Ovary (tissue), 3 donors: ENCODE measurements around the gene TRIOBP.

ENCODE experiments used
- EP300 ChIP-seq: sonication (generic); formaldehyde crosslinking; IDR thresholded peaks from one replicate; pipeline ENCODE4 v1.6.1; 2017; ENCODE audit warnings: antibody characterized with exemption
- POLR2A ChIP-seq: fragments of 450-650 bp; IDR thresholded peaks from one replicate; pipeline ENCODE4 v1.6.1; 2017; ENCODE audit warnings: antibody characterized with exemption, mild to moderate bottlenecking, moderate library complexity
- TF ChIP-seq, protein P1 (sequence below), 3 donors: fragments of 450-650 bp in 2 of 3; fragments of 200-600 bp in 1 of 3; IDR thresholded peaks; one replicate each; pipeline versions ENCODE4 v1.5.1 to v1.8.0; 2016 to 2022; ENCODE audit warnings: antibody characterized with exemption in 3 of 3, mild to moderate bottlenecking in 1 of 3
- donor health status: DM: no; HTN: no; CAD: no.

DNA sequence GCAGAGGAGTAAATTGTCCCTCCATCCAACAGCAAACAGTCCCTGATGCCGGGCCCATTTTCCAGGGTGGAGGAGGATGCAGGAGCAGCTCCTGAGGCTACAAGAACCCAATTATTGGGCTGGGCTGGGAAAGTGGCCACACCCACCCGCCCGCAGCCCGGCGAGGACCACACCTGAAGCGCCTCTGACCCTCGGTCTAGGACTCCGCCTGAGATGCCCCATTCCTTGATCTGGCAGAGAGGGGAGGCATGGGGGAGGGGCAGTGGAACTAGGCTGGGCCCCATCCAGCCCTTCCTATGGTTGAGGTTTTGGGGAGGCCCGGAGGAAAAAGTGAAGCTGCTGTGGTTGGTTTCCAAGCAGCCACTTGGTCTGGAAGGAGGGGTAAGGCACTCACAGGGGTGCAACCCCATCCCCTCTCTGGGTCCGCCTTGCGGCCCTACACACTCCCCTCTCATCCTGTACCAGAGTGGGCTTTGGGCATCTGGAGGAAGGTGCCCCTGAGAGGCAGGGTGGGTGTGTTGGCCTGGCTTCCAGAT lies 23.9 kb upstream of the TRIOBP start:
- TF ChIP-seq POLR2A (no peak), EP300 (no peak)
- TF ChIP-seq, protein P1, sequence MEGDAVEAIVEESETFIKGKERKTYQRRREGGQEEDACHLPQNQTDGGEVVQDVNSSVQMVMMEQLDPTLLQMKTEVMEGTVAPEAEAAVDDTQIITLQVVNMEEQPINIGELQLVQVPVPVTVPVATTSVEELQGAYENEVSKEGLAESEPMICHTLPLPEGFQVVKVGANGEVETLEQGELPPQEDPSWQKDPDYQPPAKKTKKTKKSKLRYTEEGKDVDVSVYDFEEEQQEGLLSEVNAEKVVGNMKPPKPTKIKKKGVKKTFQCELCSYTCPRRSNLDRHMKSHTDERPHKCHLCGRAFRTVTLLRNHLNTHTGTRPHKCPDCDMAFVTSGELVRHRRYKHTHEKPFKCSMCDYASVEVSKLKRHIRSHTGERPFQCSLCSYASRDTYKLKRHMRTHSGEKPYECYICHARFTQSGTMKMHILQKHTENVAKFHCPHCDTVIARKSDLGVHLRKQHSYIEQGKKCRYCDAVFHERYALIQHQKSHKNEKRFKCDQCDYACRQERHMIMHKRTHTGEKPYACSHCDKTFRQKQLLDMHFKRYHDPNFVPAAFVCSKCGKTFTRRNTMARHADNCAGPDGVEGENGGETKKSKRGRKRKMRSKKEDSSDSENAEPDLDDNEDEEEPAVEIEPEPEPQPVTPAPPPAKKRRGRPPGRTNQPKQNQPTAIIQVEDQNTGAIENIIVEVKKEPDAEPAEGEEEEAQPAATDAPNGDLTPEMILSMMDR (IDR thresholded peaks at IDR 0.05), result no peak
